ENCODE measurements around the gene EFCAB8. TPM values are rescaled to one million over a fixed set of nuclear protein-coding genes. Genes with fewer than 3 reads are reported as not detected.

Gene EFCAB8
- total RNA-seq, 2 donors from 2014 or later: 0.11 TPM; not detected in 1

DNA sequence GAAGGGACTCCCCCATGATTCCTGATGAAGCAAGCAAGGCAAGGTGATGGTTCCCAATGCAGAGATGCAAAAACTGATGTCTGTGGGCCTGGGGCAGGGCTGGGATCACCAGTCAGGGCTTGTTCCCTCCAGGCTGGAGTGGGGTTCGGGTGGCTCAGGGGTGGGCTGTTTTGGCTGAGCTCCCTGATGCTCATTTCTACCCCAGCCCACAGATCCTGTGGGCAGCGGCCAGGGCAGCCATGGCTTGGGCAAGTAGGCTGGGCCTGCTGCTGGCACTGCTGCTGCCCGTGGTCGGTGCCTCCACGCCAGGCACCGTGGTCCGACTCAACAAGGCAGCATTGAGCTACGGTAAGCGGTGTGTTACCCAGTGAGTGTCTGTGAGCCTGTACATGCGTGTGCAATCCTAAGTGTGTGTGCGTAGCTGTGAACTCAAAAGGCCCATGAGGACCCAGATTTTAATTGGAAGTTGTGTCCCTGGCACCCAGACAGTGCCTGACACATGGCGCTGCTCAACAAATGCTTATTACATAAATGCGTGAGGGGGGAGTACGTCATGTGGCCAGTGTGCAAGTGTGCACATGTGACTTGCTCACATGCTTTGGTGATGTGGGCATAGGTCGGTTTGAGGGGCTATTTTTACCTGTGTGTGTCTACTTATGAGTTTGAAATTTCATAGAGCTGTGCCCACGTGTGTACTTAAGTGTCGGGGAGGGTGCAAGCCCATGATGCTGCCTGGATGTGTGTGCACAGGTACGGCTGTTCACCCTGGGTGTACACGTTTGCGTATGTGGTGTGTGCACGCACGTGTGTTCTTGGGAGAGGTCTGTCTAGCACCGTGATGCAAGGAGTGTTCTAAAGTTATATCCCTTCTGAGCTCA, 149.9 kb downstream of the EFCAB8 start:
- DNase-seq: no peak
- ATAC-seq: no peak
- intact Hi-C loops (cut with DNase I, micrococcal nuclease): no loop called here

DNA sequence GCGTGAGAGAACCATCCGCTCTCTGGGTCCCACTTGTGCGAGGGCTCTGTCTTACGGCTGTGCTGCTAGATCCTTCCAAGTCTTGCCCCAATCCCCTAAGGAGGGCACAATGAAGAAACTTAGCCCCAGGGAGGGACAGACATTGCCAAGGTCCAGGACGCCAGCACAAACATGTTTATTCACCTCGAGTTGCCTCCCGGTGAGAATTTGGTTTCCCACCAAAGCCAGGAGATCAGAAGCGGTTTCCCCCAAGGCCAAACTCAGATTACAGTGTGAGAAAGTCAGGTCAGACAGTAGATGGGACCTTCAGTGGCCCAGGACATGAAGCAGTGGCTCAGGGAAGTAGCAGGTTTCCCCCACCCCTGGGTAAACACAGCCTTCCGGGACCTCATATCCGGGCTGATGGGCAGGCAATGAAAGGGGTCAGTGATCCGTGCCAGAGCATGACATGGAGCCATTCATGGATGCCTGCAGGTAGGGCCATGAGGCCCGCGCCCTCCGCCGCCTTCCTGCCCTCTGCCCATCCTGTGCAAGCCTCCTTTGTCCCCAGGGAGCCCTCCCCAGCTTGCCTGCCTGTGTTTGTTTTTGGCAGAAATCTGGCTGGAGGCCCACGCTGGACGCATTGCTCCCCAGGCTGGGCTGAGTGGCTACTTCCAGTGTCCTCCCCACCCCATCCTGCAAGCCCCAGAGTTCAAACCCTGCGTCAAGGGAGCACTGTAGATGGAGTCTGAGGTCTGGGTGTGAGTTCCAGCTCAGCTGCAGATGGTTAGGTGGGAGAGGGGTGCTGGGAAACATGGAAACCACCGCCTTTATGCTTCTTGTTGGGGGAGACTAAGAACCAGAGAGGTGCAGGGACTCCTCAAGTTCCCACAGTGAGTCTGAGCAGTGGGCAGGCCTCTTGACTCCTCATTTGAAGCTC, 150.8 kb downstream of the EFCAB8 start:
- ATAC-seq (no peak), DNase-seq (no peak)
- intact Hi-C loops (cut with DNase I, micrococcal nuclease): no loop called here

DNA sequence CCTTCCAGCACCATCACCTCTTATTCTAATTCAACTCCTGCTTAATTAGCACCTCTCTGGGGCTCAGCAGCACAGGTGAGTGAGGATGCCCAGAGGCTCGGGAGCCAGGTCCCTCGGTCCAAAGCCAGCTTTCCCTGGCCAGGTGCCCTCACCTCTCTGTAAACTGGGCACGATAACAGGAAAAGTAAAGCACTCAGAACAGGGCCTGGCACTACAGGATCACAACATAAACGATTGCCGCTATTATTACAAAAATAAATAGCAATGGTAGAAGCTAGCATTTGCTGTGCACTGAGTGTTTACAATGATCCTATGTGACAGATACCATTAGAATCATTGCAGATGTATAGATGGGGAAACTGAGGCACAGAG, 151.4 kb downstream of the EFCAB8 start:
- DNase-seq (no peak), ATAC-seq (no peak)
- intact Hi-C loops (cut with DNase I, micrococcal nuclease): no loop called here

DNA sequence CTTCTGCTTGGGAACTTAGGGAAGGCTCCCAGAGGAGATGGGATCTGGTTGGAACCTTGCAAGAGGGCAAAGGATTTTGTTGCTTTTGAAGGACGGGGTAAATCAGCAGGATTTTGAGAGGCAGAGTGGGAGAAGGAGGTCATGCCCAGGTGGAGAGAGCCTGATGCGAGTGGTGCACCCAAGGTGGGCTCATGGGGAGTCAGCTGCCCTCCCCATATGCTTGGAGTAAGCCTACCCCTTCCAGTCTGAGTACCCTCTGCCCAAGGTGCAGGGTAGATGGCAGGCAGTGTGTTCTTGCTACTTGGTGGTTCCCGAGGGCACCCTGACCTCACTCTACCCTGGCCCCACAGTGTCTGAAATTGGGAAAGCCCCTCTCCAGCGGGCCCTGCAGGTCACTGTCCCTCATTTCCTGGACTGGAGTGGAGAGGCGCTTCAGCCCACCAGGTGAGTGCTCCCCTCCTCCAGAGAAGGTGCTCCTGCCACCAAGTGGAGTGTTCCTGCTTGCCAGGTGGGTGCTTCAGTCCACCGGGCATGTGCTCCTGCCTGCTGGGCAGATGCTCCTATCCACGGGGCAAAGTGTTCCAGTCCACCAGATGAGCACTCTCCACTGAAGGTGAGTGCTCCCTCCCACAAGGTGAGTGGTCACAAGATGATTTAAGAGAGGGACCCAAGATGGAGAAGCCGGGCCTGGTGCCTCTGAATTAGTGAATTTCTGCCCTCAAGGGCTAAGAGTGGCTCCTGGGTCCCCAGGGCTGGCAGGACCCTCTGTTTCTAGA, 152.1 kb downstream of the EFCAB8 start:
- DNase-seq: no peak

More for the DNA sequence above, 152.1 kb downstream of the EFCAB8 start:
- intact Hi-C loops (cut with DNase I, micrococcal nuclease): no loop called here
- ATAC-seq: no peak

Other genes starting within 250 kb of the EFCAB8 start
- gene C20orf203, start 185.0 kb upstream of the EFCAB8 start, total RNA-seq: not detected
- 10 to 100 TPM; 29.0 to 33.4 TPM for gene COMMD7, start 115.5 kb upstream of the EFCAB8 start, total RNA-seq
- gene DNMT3B, start 96.5 kb upstream of the EFCAB8 start, total RNA-seq: under 1 TPM; 0.78 to 0.85 TPM
- 10 to 100 TPM; 75.6 to 85.5 TPM for gene MAPRE1, start 39.0 kb upstream of the EFCAB8 start, total RNA-seq
- gene SUN5, start 145.5 kb downstream of the EFCAB8 start, total RNA-seq: not detected
- gene BPIFB2, start 148.8 kb downstream of the EFCAB8 start, total RNA-seq: not detected
- not detected for gene BPIFB6, start 172.7 kb downstream of the EFCAB8 start, total RNA-seq
- not detected for gene BPIFB3, start 195.0 kb downstream of the EFCAB8 start, total RNA-seq
- not detected for gene BPIFB4, start 220.7 kb downstream of the EFCAB8 start, total RNA-seq

Data from left colon (tissue), 2 donors.